HG02981 (cell line): Measurements from ENCODE around the gene REP15.
"Not testable (repeated sequence)": the region's sequence is repeated elsewhere in the genome, so short reads cannot be mapped to it uniquely, and the experiment has no call there.

Experiments used
- ATAC-seq: cut with Tn5 transposase; IDR thresholded peaks from one replicate; pipeline ENCODE4 v1.9.1; 2021; ENCODE audit warnings: mild to moderate bottlenecking, moderate library complexity; ENCODE audit not compliant: unreplicated experiment

REP15 gene, protein sequence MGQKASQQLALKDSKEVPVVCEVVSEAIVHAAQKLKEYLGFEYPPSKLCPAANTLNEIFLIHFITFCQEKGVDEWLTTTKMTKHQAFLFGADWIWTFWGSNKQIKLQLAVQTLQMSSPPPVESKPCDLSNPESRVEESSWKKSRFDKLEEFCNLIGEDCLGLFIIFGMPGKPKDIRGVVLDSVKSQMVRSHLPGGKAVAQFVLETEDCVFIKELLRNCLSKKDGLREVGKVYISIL

GRCh38 chr12:27696293-27696652 is at the start of gene REP15:
TSS of gene REP15 (plus strand) at chr12:27696447. CDS start at chr12:27696563, 116 bp downstream.
- no peak for ATAC-seq

- ATAC-seq: no peak
Observed at GRCh38 chr12:27650011-27650410, 46.2 kb upstream of the REP15 start.

DNA sequence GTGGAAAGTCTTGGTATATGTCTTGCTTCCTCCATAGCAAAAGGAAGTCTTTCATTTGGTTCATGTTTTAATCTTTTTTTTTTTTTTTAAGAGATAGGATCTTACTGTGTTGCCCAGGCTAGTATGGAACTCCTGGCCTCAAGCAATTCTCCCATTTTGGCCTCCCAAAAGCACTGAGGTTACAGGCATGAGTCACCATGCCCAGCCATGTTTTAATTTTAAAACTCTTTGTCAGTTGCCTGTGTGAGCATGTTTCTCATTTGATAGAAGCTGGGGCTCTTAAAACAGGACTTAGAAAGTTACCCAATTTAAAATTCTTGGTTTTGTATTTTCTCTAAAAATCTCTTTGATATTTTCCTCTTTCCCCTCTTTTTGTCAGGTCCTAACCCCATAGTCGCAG is 45.0 kb upstream of the REP15 start:
- ATAC-seq: no peak

- ATAC-seq: no peak
Observed at GRCh38 chr12:27652174-27652763, 44.0 kb upstream of the REP15 start.

GRCh38 chr12:27653661-27654060 is 42.6 kb upstream of the REP15 start:
- ATAC-seq: no peak

GRCh38 chr12:27655476-27655875 is 40.8 kb upstream of the REP15 start:
- ATAC-seq: not testable (repeated sequence)

DNA sequence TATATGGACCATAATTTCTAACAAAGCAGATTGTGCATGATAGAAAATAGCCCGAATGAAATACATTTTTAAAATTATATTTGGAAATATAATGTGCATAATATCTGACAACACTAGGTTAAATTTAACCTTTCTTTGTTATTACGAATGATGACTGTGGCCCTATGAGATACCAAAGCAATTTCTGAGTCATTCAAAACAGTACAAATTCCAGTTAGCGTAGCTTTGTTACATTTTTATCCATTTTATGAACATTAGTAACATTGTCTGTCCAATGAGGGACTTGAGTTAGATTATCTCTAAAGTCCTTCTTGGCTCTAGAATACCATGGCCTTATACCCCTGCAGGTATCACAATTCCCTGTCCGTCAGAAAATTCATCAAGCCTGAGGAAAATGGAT is 39.0 kb upstream of the REP15 start:
- no peak for ATAC-seq

DNA sequence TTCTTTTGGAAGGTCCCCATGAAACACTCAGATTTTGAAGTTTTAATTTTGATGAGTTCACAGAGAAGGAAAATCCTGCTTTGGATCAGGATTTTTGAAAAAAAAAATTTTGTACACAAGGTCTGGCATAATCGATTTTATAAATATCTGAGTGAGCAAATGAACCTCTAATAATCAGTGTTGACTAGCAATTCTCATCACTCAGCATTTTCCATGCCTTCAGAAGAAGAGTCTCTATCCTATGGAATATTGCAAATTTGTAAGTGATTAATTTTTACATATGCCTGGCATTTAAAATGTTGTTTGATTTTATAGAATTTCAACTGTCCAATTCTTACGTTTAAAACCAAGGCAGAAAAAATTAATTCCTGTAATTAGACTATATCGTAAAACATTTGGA is 30.5 kb upstream of the REP15 start:
- ATAC-seq: no peak

- ATAC-seq: no peak
Observed at GRCh38 chr12:27666510-27666909, 29.7 kb upstream of the REP15 start.

DNA sequence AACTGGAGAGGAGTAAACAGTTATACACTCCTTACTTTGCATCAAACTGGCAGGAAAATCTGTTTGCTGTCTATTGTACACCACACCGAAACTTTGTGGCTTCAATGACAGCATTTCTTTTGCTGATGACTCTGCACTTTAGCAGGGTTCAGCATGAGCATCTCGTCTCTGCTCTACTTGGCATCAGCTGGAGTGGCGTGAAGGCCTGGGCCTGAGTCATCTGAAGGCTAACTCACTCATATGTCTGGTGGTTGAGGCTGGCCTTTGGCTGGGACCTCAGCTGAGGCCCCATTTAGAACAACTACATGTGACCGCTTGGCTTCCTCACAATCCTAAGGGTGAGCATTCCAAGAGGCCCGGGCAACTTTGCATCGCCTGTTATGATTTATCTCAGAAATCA is 28.7 kb upstream of the REP15 start:
- no peak for ATAC-seq

DNA sequence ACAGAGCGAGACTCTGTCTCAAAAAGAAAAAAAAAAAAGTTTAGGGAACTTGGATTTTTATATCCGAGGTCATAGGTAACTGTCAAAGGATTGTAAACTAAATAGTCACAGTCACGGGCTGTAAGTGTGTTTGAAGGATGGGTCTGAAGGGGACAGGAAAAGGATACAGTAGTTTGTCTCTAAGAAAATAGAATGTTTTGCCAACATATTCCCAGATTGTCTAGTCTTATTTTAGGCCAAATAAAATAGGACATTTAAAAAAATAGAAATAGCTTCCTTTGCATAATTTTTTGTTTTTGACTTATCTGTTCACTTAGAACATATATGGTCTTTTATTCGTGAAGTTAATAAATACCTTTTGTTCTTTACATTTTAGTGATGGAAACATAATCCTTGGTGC is 24.2 kb upstream of the REP15 start:
- no peak for ATAC-seq

GRCh38 chr12:27672643-27673042 is 23.6 kb upstream of the REP15 start:
- no peak for ATAC-seq

- no peak for ATAC-seq
Observed at GRCh38 chr12:27673101-27673718, 23.0 kb upstream of the REP15 start.

DNA sequence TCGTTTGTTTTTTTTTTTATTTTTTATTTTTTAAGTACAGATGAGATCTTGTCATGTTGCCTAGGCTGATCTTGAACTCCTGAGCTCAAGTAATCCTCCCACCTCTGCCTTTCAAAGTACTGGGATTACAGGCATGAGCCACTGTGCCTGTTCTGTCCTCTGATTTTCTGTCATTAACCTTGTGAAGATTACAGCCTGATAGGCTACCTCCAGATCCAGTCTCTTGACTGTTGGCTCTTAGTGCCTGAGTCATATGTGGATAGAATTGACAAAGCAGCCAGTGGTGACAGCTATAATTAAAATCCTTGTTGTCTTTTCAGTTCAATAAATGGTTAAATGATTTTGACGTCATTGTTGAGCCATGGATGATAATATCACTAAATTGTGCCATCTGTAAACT is 21.3 kb upstream of the REP15 start:
- ATAC-seq: no peak

DNA sequence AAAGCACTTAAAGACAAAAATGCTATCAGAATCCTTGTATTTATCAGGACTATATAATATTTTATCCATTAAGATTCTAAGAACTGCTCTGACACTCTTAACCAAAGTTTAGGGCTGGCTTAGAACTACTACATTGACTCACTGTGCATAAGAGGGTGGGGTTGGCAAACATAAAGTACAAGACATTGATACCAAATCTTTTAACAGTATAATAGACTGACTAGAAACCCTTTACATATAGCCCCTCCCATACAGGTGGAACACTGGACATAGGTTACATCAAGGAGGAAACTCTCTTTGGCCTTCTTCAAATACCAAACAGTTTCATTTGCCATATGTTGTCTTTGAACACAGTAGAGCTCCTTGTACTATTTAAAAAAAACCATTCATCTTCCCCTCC is 15.6 kb upstream of the REP15 start:
- no peak for ATAC-seq

- no peak for ATAC-seq
Observed at GRCh38 chr12:27682534-27682933, 13.7 kb upstream of the REP15 start.

- ATAC-seq: no peak
Observed at GRCh38 chr12:27685274-27685673, 11.0 kb upstream of the REP15 start.

GRCh38 chr12:27686147-27686546 is 10.1 kb upstream of the REP15 start:
- ATAC-seq: no peak

DNA sequence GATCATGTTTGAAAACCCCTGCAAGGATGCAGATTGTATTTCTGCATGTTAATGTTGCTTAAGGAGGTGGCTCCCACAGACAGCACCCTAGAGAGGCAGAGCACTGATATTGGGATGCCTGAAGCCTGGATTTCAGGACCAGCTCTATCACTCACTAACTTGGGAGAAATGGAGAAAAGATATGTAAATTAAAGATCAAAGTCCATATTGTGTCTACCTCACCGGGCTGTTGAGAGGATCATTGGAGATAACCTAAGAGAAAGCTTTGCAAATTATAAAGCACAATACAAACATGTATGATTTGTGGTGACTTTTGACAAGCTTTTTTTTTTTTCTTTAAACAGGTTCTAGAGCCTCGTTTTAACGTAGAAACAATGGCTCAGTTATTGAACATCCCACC is 7.6 kb upstream of the REP15 start:
- ATAC-seq: no peak

DNA sequence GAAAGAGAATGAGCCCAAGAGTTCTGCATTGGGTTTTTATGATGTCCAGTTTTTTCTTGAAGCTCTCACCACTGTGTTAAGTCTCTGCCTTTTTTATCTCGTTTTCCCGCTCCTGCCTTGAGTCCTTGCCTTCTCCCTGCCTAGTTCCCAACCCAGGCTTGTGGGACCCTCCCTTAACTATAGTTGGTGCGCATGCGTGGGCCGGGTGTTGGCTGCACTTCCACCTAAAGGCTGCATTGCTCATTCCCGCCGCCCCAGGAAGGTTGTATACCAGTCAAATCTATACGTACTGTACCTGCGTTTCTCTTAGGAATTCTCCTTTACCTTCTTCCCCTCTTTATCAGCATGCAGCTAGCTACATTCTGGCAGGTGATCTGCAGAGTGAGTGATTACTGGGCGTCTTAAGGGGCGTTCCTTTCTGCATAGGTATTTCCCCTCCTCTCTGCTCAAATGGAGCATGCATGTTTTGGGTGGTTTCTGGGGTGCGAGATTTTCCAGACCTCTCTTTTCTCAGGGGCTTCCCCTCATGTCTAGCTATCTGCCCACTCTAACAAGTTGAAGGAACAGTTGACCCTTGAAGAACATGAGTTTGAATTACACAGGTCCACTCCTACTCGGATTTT is 6.6 kb upstream of the REP15 start:
- ATAC-seq: no peak

DNA sequence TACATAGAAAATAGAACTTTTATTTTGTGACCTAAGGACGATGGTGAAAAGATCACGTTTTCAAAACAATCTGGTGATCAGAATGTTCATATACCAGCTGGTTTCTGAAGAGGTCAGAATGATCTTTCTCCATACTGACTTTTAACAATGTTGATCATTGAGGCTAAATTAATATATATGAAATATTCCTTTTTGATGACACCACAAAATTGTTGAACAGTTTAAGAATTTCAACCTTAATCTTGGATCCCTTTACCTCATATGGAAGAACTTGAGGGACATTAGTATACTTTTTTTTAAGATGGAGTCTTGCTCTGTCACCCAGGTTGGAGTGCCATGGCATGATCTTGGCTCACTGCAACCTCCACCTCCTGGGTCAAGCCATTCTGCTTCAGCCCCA is 2.8 kb upstream of the REP15 start:
- ATAC-seq: no peak
